IPS-11a (cell line): ENCODE results near the gene TRABD.

ENCODE experiments used
- H3K4me3 ChIP-seq: one replicate; pipeline ENCODE4 v1.5.1; 2013; ENCODE audit warnings: low read depth, low read length, control low read depth

Gene TRABD

DNA sequence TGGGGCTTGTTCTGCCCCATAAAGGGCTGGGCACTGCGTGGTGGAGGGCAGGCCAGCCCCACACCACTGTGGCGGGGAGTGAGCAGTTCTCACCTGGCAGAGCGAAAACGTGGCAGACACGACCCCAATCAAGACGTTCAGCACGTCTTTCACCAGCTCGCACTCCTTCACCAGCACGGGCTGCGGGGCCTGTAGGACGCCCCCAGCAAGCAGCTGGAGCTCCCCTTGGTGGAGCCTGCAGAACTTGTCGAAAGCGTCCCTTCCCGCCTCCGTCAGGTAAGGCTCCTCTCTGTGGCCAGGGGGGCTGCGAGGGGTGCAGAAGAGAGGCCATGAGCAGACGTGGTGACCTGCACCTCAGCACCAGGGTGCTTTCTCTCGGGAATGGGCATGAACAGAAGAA is 47.5 kb downstream of the TRABD start:
- H3K4me3 ChIP-seq = no peak overlapping the region

GRCh38 chr22:50236731-50237409 is 51.2 kb downstream of the TRABD start:
- H3K4me3 ChIP-seq = no peak overlapping the region

DNA sequence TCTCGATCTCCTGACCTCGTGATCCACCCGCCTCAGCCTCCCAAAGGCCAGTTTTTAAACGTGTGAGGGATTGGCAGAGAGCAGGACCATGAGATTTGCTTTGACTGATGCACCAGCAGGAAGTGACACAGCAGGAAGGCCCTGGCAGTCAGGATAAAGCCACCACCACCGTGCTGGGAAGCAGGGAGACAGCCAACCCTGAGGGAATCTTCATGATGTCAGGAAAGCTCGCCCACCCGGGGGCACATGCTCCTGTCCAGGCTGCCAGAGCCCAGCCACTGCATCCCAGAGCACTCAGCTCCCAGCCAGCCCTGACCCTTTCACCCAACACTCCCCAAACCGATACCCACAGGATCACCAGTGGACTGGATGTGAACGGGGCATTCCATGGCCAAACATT is 53.0 kb downstream of the TRABD start:
- no peak overlapping the region for H3K4me3 ChIP-seq

GRCh38 chr22:50242406-50242949 is 56.8 kb downstream of the TRABD start:
- H3K4me3 ChIP-seq = no peak overlapping the region

- peak overlapping the region; percentile 95 for H3K4me3 ChIP-seq
These were observed 58.1 kb downstream of the TRABD start for GRCh38 chr22:50243685-50244419.

DNA sequence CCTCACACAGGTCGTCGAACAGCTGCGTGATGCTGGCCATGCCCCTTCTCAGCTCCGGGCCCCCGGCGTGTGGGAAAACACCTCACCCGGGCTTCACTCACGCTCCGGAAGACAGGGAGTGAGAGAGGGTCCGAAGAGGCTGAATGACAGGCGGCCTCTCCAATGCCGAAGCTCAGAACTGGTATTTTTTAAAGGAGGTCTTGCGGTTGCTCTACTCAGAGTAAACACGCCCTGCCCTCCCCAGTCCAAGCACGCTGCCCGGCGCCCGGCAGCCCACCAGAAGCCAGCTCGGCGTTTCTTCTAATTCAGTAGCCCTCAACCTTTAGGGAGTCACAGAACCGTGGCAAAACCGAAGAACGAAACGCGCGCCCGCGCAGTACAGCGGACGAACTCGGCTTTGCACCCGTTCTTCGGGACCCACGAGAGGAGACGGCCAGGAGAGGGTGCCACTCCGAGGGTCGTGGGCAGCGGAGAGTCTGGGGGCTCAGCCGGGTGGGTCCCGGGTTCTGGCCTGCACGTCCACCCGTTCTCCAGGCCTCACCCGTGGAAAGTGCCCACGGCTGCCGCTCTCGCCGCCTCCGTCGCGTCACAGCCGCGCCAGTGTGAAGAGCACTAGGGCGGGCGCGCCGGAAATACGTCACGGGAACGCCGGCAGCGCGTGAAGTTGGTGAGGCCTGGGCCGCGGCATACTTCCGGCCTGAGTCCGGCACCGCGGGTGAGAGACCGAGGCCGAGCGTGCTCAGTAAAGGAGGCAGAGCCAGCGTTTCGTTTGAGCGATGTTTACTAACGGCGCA is 58.9 kb downstream of the TRABD start, which contains the start of gene TUBGCP6:
Gene TUBGCP6 (minus strand): TSS at position 604 of the 794 bp plus-strand sequence. CDS start 564 bp downstream, at position 40.
- H3K4me3 ChIP-seq = peak within 1 kb of the TSS; percentile 95

- peak overlapping the region; percentile 95 for H3K4me3 ChIP-seq
These were observed 59.7 kb downstream of the TRABD start for GRCh38 chr22:50245214-50246072.

DNA sequence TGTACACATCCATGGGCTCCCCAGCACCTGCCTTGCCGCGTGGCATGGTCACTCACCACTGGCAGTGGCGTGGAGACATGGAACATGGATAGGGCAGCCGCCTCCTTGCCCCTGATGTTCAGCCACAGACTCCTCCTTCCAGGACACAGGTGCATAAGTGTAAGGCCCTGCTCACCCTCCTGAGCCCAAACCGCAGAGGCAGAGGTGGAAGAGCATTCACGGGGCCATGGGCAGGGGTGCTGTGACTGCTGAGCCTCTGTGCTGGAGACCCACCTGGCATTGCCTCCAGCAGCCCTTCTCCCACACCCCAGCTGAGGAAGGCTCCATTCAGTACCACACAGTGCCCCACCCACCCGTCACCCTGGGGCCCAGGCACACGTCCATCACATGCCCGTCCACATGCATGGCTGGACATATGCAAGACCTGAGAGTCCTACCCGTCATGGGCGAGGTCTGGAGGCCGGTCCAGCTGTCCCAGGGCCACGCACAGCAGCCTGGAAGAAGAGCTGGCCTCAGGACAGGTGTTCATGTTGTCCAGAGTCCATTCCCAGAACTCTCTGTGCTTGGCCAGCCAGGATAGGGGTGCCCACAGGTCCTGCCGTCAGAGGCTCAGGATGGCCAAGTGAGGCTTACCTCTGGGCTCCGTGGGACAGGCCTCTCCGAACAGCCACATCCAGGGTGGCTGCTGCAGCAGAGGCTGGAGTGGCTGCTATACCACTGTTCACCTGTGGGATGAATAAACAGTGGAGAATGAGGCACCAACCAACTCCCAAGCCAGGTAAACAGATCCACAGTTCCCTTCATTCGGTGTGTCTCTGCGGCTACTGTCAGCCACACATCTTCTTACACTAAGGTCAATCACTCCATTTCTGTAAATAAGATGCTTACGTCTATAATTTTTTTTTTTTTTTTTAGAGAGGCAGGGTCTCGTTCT is 60.8 kb downstream of the TRABD start:
- H3K4me3 ChIP-seq = no peak overlapping the region

DNA sequence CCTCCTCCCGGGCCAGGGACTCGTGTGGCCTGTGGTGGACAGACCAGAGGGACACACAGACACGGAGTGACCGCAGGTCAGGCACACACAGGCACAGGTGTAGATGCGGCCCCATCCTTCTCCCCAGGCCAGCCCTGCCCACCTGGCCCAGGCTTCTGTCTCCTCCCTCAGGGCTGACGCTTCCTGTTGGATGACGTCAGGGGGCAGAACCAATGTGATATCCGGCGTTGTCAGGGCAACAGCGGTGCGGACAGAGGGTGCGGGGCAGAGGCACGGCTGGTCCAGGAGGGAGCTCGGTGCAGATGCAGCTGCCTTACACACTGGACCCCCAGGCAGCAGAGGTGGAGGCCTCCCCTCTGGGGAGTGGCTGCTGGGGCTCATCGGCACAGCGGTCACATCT is 62.0 kb downstream of the TRABD start:
- H3K4me3 ChIP-seq = no peak overlapping the region

- no peak overlapping the region for H3K4me3 ChIP-seq
These were observed 62.7 kb downstream of the TRABD start for GRCh38 chr22:50248196-50249081.
